Heart right ventricle (tissue), 16 donors: ENCODE data around the gene CITED2. TPM values are rescaled to one million over a fixed set of nuclear protein-coding genes. Genes with fewer than 3 reads are reported as not detected.

Experiments
- ATAC-seq, 8 donors: fragments of 200-7000 bp; cut with Tn5 transposase; one replicate each; pipeline ENCODE4 v1.9.1; 2020; ENCODE audit warnings: mild to moderate bottlenecking in 8 of 8, moderate library complexity in 8 of 8, moderate number of reproducible peaks in 1 of 8
- DNase-seq, 2 donors: peaks; one replicate each; pipeline ENCODE4 v3.0.0-alpha.2; 2020
- H3K27ac ChIP-seq, 10 donors: fragments of 200-600 bp; sonication (generic) in 2 of 10; one replicate each; pipeline versions ENCODE4 v1.5.0 to v1.8.0; 2020 to 2022; ENCODE audit warnings: mild to moderate bottlenecking in 3 of 10
- H3K27me3 ChIP-seq, 7 donors: fragments of 200-600 bp; one replicate each; pipeline ENCODE4 v1.8.0; 2021 to 2022; ENCODE audit warnings: mild to moderate bottlenecking in 2 of 7
- H3K36me3 ChIP-seq, 9 donors: fragments of 200-600 bp; sonication (generic) in 1 of 9; one replicate each; pipeline versions ENCODE4 v1.5.0 to v1.8.0; 2020 to 2022; ENCODE audit warnings: mild to moderate bottlenecking in 2 of 9
- H3K4me1 ChIP-seq, 9 donors: fragments of 200-600 bp; sonication (generic) in 1 of 9; one replicate each; pipeline versions ENCODE4 v1.5.0 to v1.8.0; 2020 to 2022; ENCODE audit warnings: mild to moderate bottlenecking in 4 of 9
- H3K4me3 ChIP-seq, 10 donors: fragments of 200-600 bp; sonication (generic) in 2 of 10; one replicate each; pipeline versions ENCODE4 v1.5.0 to v1.8.0; 2020 to 2022; ENCODE audit warnings: mild to moderate bottlenecking in 7 of 10, moderate library complexity in 2 of 10
- H3K9me3 ChIP-seq, 11 donors: fragments of 200-600 bp in 10 of 11; sonication (generic) in 2 of 11; one replicate each; pipeline versions ENCODE4 v1.5.0 to v1.8.0; 2013 to 2022; ENCODE audit warnings: mild to moderate bottlenecking in 2 of 11, control low read depth in 1 of 11, moderate library complexity in 1 of 11
- CTCF ChIP-seq, 9 donors: fragments of 200-600 bp; sonication (generic) in 2 of 9; IDR thresholded peaks; one replicate each; pipeline versions ENCODE4 v1.5.0 to v1.8.0; 2021 to 2022; ENCODE audit warnings: antibody characterized with exemption in 9 of 9, mild to moderate bottlenecking in 5 of 9, moderate library complexity in 1 of 9
- WGBS, 2 donors: extraction: QIAGEN DNeasy Blood & Tissue Kit; methylation state at CpG; one replicate each; pipeline ENCODE4 v1.1.7; 2013; ENCODE audit warnings: inconsistent platforms in 1 of 2; 5-methylcytosine and 5-hydroxymethylcytosine counted together
- intact Hi-C, 10 donors: fragments of 100-400 bp; cut with DNase I; formaldehyde crosslinking; loops; one replicate each; pipeline versions ENCODE4 v1.11.1 to v1.14.2; 2022
- polyA plus RNA-seq, 2 donors: library from polyadenylated mRNA; stranded (reverse); fragments of 200-250 nt; gene quantifications; one replicate each; pipeline ENCODE4 v1.2.3, GENCODE V29; 2013
- total RNA-seq, 10 donors: library from RNA; stranded (reverse); fragmentation: NEBNext Ultra II Directional in 3 of 10; extraction: Animal tissue kit (Norgen Biotek cat#: 25700) in 3 of 10; gene quantifications; one replicate each; pipeline versions ENCODE4 v1.2.1 to v1.2.4, GENCODE V29; 2021 to 2023
- donor health status: Arrhythmogenic right ventricular cardiomyopathy.
- donor health status: ischemic (EF 13 %, LVEDD 7.1; RV severe dilation, severe dysfunction).
- donor health status: healthy with polysubstance abuse.
- donor health status: DM: no; HTN: yes; CAD: no.
- donor health status: DM: no; HTN: no; CAD: no.
- donor health status: ischemic (EF 25% LVEDD 6.9; RV normal size, moderate dysfunction).
- donor health status: ischemic (EF 25% LVEDD 5.7; RV mildly dilated, moderate dysfunction).
- donor health status: healthy.
- donor health status: DM: yes; HTN: yes; CAD: no.
- donor health status: Ischemic cardiomyopathy.
- donor health status: ischemic (EF 35%, LVEDD 5.7; RV mildly dilated, moderate dysfunction).
- donor health status: nonischemic (EF 11% LVEDD 7.7; RV severe dilation, severe dysfunction).
- donor health status: DM: yes; HTN: yes; CAD: no.
- donor health status: PGD.
- donor health status: ischemic (EF 29% LVEDD 5.4; RV normal size, mild dysfunction).
- donor health status: nonischemic (EF 23%, LVEDD 6.1; RV moderate dilation, normal function).

The CITED2 gene
- total and polyA plus RNA-seq, 12 donors: 9.9 to 215 (median 148) TPM

GRCh38 chr6:139349464-139350020 lies 24.9 kb downstream of the CITED2 start:
- Histone ChIP-seq H3K4me3 (no peak overlapping the region), H3K4me1 (peaks cover 0 to 10% (median 7%) of the 10 kb centered on the region in 9 donors), H3K9me3 (no peaks in the 10 kb centered on the region), H3K36me3 (no peaks in the 10 kb centered on the region), H3K27me3 (no peaks in the 10 kb centered on the region), H3K27ac (no peak overlapping the region)
- intact Hi-C loops: loop anchor here in 1 of 10 donors (10.0 kb wide), 1 partner anchor 55 kb away; the partner anchor contains the start of gene TXLNB
- DNase-seq (no peak), ATAC-seq (no peak)
- no peak for TF ChIP-seq CTCF (IDR thresholded peaks at IDR 0.05)
- WGBS, 2 donors: 31 to 49% methylated on average over 5 of the region's 5 CpGs

- no peak for ATAC-seq
- H3K9me3 ChIP-seq: peaks cover 0 to 7% (median 0%) of the 10 kb centered on the region in 11 donors
- no peaks in the 10 kb centered on the region for H3K36me3 ChIP-seq
- intact Hi-C loops: no loop called here
- H3K27ac ChIP-seq: no peak overlapping the region
- DNase-seq: no peak
- no peaks in the 10 kb centered on the region for H3K27me3 ChIP-seq
- 97 to 99% methylated on average over 2 of the region's 2 CpGs for WGBS, 2 donors
- no peak for TF ChIP-seq CTCF (IDR thresholded peaks at IDR 0.05)
- peaks cover 0 to 13% (median 0%) of the 10 kb centered on the region in 9 donors for H3K4me1 ChIP-seq
- no peak overlapping the region for H3K4me3 ChIP-seq
These were observed 28.1 kb downstream of the CITED2 start for GRCh38 chr6:139346392-139346791.

GRCh38 chr6:139344186-139344963 lies 30.1 kb downstream of the CITED2 start:
- intact Hi-C loops: no loop called here
- no peaks in the 10 kb centered on the region for H3K27me3 ChIP-seq
- peaks cover 0 to 16% (median 0%) of the 10 kb centered on the region in 9 donors for H3K4me1 ChIP-seq
- peaks cover 0 to 7% (median 0%) of the 10 kb centered on the region in 11 donors for H3K9me3 ChIP-seq
- DNase-seq (no peak), ATAC-seq (no peak)
- WGBS, 2 donors: 94 to 98% methylated on average over 4 of the region's 4 CpGs
- H3K27ac ChIP-seq: no peak overlapping the region
- no peak for TF ChIP-seq CTCF (IDR thresholded peaks at IDR 0.05)
- no peaks in the 10 kb centered on the region for H3K36me3 ChIP-seq
- H3K4me3 ChIP-seq: no peak overlapping the region

GRCh38 chr6:139343052-139343750 lies 31.2 kb downstream of the CITED2 start:
- H3K4me1 ChIP-seq: peaks cover 0 to 27% (median 0%) of the 10 kb centered on the region in 9 donors
- H3K27me3 ChIP-seq: no peaks in the 10 kb centered on the region
- intact Hi-C loops: no loop called here
- WGBS, 2 donors: 59 to 62% methylated on average over 2 of the region's 2 CpGs
- TF ChIP-seq CTCF (IDR thresholded peaks at IDR 0.05): no peak
- no peak for DNase-seq
- H3K4me3 ChIP-seq: no peak overlapping the region
- H3K36me3 ChIP-seq: no peaks in the 10 kb centered on the region
- no peak for ATAC-seq
- peak overlapping the region in 1 of 10 donors; percentile 13 for H3K27ac ChIP-seq
- H3K9me3 ChIP-seq: peaks cover 0 to 7% (median 0%) of the 10 kb centered on the region in 11 donors
